Measurements from ENCODE around the gene THAP8. TPM values are rescaled to one million over a fixed set of nuclear protein-coding genes. Genes with fewer than 3 reads are reported as not detected.

The THAP8 gene
- total and polyA plus RNA-seq, 2 of the 8 experiments (the other 6 are each of a cell fraction or from before 2014, with no cell fraction given) = 6.0 to 11.1 TPM

DNA sequence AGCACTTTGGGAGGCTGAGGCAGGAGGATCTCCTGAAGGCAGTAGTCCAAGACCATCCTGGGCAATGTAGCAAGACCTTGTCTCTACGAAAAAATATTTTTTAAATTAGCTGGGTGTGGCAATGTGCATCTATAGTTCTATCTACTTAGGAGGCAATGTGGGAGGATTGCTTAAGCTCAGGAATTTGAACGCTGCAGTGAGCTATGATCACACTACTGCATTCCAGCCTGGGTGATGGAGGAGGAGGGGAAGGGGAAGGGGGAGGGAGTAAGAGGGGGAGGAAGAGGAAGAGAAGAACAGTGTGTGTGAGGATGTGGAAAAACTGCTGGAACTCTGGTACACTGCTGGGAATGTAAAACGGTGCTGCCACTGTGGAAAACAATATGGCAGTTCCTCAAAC, 12.3 kb downstream of the THAP8 start:
- no peak overlapping the region for H2AFZ ChIP-seq (ENCODE audit: low read length)
- H3K9ac ChIP-seq (replicated peaks in 1 of 4; ENCODE audit: extremely low read depth in 1 of 4, low read depth in 3 of 4, low read length in 3 of 4) = no peak overlapping the region
- no peak overlapping the region for H3K4ac ChIP-seq (replicated peaks; ENCODE audit: insufficient read length, low read depth, low read length)
- H3K79me1 ChIP-seq (ENCODE audit: low read depth, low read length) = no peaks in the 10 kb centered on the region
- WGBS, 2 experiments (ENCODE audit: extremely low coverage in 1 of 2, insufficient coverage in 1 of 2, insufficient read length in 1 of 2, insufficient replicate concordance in 2 of 2, low coverage in 1 of 2, low lambda C conversion rate in 2 of 2, missing lambda C conversion rate in 1 of 2) = 53% methylated on average over 3 of the region's 3 CpGs; no CpG with 5 or more reads in 1 of the 2 experiments
- no peak overlapping the region for H2BK20ac ChIP-seq (ENCODE audit: low read length)
- no peak overlapping the region for H3K14ac ChIP-seq (ENCODE audit: insufficient read length)
- no peak overlapping the region for H3K18ac ChIP-seq (ENCODE audit: extremely low read depth, low read length)
- TF ChIP-seq TBP (IDR thresholded peaks at IDR 0.05; ENCODE audit: low read depth, low read length) (no peak), TEAD4 (IDR thresholded peaks at IDR 0.05; ENCODE audit: low read depth, low read length) (peak; percentile 83), TAF1 (IDR thresholded peaks at IDR 0.05; ENCODE audit: low read depth, low read length) (no peak), CEBPB (IDR thresholded peaks at IDR 0.05; ENCODE audit: low read depth, low read length) (peak; percentile 55; the same call in 1 of the 2 replicates), ZNF274 (IDR thresholded peaks at IDR 0.05; ENCODE audit: borderline replicate concordance, extremely low read depth, low read length) (no peak), SP2 (IDR thresholded peaks at IDR 0.05; ENCODE audit: low read length) (no peak)
- TF ChIP-seq, protein P1, sequence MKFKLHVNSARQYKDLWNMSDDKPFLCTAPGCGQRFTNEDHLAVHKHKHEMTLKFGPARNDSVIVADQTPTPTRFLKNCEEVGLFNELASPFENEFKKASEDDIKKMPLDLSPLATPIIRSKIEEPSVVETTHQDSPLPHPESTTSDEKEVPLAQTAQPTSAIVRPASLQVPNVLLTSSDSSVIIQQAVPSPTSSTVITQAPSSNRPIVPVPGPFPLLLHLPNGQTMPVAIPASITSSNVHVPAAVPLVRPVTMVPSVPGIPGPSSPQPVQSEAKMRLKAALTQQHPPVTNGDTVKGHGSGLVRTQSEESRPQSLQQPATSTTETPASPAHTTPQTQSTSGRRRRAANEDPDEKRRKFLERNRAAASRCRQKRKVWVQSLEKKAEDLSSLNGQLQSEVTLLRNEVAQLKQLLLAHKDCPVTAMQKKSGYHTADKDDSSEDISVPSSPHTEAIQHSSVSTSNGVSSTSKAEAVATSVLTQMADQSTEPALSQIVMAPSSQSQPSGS (IDR thresholded peaks at IDR 0.05; ENCODE audit: low read length) = no peak
- TF ChIP-seq, protein P2, sequence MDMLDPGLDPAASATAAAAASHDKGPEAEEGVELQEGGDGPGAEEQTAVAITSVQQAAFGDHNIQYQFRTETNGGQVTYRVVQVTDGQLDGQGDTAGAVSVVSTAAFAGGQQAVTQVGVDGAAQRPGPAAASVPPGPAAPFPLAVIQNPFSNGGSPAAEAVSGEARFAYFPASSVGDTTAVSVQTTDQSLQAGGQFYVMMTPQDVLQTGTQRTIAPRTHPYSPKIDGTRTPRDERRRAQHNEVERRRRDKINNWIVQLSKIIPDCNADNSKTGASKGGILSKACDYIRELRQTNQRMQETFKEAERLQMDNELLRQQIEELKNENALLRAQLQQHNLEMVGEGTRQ (IDR thresholded peaks at IDR 0.05; ENCODE audit: low read length) = no peak
- TF ChIP-seq, protein P3, sequence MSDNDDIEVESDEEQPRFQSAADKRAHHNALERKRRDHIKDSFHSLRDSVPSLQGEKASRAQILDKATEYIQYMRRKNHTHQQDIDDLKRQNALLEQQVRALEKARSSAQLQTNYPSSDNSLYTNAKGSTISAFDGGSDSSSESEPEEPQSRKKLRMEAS (IDR thresholded peaks at IDR 0.05) = no peak
- ChIA-PET POLR2A (ENCODE audit: partially characterized antibody) (interaction anchor here (0.9 kb wide), 1 partner anchor 8 kb away, joined by 3 read pairs; no protein-coding TSS in a partner anchor), CTCF (ENCODE audit: partially characterized antibody) (interaction anchor here (0.9 to 1.6 kb wide), 5 partner anchors 9 to 84 kb away, joined by 3 to 7 read pairs (median 3); no protein-coding TSS in a partner anchor)
- no peak overlapping the region for H3K56ac ChIP-seq (replicated peaks; ENCODE audit: insufficient read length, low read depth, low read length)
- H3K4me1 ChIP-seq (replicated peaks in 1 of 4; ENCODE audit: control insufficient read depth in 3 of 4, insufficient read depth in 4 of 4, low read length in 3 of 4) = peaks cover 0 to 4% (median 0%) of the 10 kb centered on the region in 4 experiments; a peak in 1 of 7 replicates
- no peaks in the 10 kb centered on the region for H3K79me2 ChIP-seq (ENCODE audit: control insufficient read depth in 1 of 2, insufficient read depth in 2 of 2, low read length in 2 of 2)
- H4K20me1 ChIP-seq (replicated peaks in 1 of 2; ENCODE audit: control insufficient read depth in 1 of 2, insufficient read depth in 2 of 2, low read length in 2 of 2) = no peaks in the 10 kb centered on the region
- no peak overlapping the region for H3K4me2 ChIP-seq (ENCODE audit: insufficient read depth in 1 of 2, low read depth in 2 of 2, low read length in 2 of 2)
- no peak overlapping the region for H4K8ac ChIP-seq (ENCODE audit: extremely low read depth, insufficient read depth, low read length)
- H3K4me3 ChIP-seq (ENCODE audit: extremely low read depth in 1 of 4, insufficient read depth in 2 of 4, low read depth in 3 of 4, low read length in 4 of 4) = no peak overlapping the region
- H2BK5ac ChIP-seq (ENCODE audit: low read depth, low read length) = no peak overlapping the region
- no peaks in the 10 kb centered on the region for H3K27me3 ChIP-seq (replicated peaks in 1 of 4; ENCODE audit: control insufficient read depth in 3 of 4, extremely low read depth in 1 of 4, insufficient read depth in 3 of 4, low read length in 3 of 4)
- H2BK12ac ChIP-seq (ENCODE audit: low read depth, low read length) = no peak overlapping the region
- H4K91ac ChIP-seq (replicated peaks; ENCODE audit: insufficient read length, low read length) = no peak overlapping the region
- H3K23ac ChIP-seq (ENCODE audit: insufficient read length) = no peak overlapping the region
- DNase-seq (ENCODE audit: low read depth in 1 of 2, low spot score in 2 of 2) (no peak), FAIRE-seq (no peak)
- H3K9me3 ChIP-seq (ENCODE audit: insufficient read depth in 2 of 2, low read depth in 1 of 2, low read length in 1 of 2) = no peaks in the 10 kb centered on the region
- H3K23me2 ChIP-seq (ENCODE audit: low read depth, low read length) = peaks cover 3% of the 10 kb centered on the region; the same call in 1 of the 2 replicates
- H2AK5ac ChIP-seq (ENCODE audit: low read depth, low read length) = no peak overlapping the region
- no peak overlapping the region for H3K27ac ChIP-seq (ENCODE audit: low read depth, low read length)
- H3K36me3 ChIP-seq (ENCODE audit: control insufficient read depth in 2 of 4, insufficient read depth in 4 of 4, low read length in 3 of 4) = no peaks in the 10 kb centered on the region
- no peak overlapping the region for H4K5ac ChIP-seq (ENCODE audit: insufficient read length, low read depth, low read length)
- H2BK120ac ChIP-seq (replicated peaks; ENCODE audit: low read depth, low read length) = no peak overlapping the region
- H2BK15ac ChIP-seq (ENCODE audit: low read length) = no peak overlapping the region

Measured in H1 (cell line).